ENCODE results near the gene ADAM11.
A peak's percentile ranks its signal among the peaks of the same experiment; 100 is the strongest.

Gene ADAM11

GRCh38 chr17:44775838-44776621 lies 17.2 kb downstream of the ADAM11 start:
- DNase-seq = peak; percentile 15

DNA sequence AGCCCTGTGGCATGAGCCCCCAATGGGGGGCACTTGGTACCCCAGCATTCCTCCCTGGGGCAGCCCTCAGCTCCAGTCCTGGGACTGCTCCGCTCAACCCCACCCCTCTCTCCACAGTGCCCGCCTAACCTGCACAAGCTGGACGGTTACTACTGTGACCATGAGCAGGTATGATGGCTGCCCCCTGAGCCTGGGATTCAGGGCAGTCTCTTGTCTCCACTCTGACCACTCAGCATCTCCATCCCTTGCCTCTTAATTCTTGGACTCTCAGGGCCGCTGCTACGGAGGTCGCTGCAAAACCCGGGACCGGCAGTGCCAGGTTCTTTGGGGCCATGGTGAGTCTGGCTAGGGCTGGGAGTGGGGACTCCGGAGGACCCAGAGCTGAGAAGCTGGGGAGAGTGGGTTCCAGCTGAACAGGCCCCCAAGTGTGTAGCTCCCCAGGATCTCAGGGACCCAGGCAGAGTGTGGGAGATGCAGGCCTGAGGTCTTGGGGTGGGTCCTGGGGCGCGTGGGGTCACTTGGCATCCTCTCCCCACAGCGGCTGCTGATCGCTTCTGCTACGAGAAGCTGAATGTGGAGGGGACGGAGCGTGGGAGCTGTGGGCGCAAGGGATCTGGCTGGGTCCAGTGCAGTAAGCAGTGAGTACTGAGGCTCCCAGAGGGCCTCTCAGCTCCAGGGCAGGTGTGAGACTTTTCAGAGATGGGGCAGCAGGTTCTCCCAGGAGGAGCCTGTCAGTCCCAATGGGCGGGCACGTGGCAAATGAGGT lies 18.0 kb downstream of the ADAM11 start:
- DNase-seq = no peak

- no peak for DNase-seq
Observed at GRCh38 chr17:44777394-44778348, 18.9 kb downstream of the ADAM11 start.

- DNase-seq = no peak
Observed at GRCh38 chr17:44778656-44779210, 19.9 kb downstream of the ADAM11 start.

GRCh38 chr17:44779211-44780025 lies 20.6 kb downstream of the ADAM11 start:
- DNase-seq = peak; percentile 80

DNA sequence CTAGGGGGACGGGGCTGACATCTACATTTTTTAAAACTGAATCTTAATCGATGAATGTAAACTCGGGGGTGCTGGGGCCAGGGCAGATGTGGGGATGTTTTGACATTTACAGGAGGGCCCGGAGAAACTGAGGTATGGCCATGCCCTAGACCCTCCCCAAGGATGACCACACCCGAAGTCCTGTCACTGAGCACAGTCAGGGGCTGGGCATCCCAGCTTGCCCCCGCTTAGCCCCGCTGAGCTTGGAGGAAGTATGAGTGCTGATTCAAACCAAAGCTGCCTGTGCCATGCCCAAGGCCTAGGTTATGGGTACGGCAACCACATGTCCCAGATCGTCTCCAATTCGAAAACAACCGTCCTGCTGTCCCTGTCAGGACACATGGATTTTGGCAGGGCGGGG lies 21.4 kb downstream of the ADAM11 start:
- no peak for DNase-seq

- DNase-seq = no peak
Observed at GRCh38 chr17:44780845-44781480, 22.2 kb downstream of the ADAM11 start.

GRCh38 chr17:44781551-44782325 lies 22.9 kb downstream of the ADAM11 start:
- DNase-seq = no peak

DNA sequence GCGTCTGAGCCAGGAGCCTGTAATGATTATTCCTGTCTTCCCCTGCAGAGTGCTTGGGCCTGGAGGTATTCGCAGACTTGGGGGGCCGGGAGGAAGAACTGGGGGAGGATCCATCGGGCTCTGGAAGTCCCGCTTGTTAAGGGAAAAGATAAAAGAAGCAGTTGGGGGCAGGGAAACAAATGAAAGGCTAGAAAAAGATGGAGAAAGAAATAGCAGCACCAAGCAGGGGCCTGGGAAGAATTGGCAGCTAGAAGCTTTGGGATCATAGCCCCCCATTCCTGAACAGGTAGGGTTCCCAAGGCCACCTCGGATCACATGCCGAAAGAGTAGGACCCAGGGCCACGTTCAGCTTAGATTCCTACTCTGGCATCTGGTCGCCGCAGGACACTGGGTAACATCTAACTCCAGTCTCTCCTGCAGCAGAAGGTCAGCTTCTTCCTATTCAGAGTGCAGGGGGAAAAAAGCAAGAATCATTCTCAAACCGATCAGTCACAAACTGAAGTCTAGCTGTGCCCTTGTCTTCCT lies 23.6 kb downstream of the ADAM11 start:
- DNase-seq = no peak

DNA sequence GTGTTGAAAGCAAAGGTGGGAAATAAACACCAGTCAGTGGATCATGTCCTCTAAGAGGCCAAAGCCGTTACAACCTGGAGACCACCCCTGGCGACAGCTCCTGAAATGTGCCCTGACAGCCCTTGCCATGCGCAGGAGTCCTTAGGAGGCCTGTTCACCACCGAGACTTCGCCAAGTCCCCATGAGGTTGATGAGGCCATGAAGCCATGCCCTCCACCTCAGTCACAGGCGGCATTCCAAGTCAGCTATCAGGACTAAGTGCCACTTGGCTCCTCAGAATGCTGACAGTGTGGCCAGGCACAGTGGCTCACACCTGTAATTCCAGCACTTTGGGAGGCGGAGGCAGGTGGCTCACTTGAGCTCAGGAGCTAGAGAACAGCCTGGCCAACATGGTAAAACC lies 27.1 kb downstream of the ADAM11 start:
- DNase-seq = no peak

DNA sequence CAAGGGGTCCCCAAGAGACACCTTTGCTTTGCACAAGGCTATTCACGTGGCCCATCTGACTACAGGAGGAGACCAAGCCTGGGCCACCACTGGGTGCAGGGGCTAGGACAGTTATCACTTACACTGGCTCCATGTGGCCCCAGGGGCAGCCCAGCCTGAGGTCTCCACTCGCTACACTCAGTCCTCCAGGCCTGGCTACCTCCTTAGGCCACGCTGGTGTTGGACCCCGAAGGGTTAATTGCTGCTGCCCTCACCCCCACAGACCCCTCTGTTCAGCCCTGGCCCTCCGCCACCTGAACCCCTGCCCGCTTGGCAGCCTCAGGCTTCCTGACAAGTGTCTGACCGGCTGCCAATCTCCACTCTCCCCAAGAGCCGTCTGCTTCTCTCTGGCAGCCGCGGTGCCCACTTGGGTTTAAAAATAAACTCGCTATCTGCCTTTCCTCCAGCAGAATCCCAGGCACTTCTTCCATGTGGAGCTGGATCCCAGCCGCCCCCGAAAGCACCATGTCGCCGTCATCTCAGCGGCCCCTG lies 27.8 kb downstream of the ADAM11 start:
- DNase-seq = no peak

DNA sequence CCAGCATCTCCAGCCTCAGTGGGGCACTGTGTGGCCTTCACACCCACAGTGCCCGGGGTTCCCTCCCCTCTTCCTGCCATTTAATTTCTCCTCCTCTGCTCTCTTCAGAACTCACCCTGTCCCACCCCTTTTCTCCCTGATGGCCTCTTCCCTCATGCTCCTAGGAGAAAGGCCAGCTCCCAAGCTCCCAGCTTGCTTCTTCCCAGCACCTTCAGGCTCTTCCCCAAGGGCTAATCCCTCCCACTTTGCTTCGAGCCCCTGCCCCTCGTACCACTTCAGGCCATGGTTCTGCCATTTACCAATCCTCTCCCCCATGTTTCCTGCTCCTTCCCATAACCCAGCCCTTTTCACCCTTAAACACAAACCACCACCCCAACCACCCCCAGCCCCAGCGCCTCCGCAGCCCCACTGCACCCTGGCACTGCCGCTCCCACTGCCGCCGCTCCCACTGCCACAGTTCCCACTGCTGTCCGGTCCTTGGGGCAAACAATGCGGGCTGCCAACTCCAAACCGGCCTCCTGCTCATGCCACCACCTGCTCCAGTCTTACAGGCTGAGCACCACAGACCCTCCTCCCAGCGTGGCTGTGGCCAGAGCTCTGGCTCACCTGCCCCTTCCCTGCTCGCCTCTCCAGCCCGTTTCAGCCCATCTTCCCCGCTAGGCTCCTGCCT lies 28.6 kb downstream of the ADAM11 start:
- no peak for DNase-seq

DNA sequence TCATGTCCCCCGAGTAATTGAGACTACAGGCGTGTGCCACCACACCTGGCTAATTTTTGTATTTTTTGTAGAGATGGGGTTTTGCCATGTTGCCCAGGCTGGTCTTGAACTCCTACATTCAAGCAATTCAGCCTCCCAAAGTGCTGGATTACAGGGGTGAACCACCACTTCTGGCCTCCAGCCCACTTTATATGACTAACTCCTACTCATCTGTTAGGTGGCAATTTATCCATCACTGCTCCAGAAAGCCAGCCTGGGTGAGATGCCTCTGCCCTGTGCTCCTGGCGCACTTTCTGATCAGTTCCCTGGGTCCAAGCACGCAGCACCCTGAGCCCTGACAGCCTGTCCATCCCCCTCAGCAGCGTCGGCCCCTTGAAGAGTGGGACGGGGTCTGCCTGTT lies 29.4 kb downstream of the ADAM11 start:
- no peak for DNase-seq

DNA sequence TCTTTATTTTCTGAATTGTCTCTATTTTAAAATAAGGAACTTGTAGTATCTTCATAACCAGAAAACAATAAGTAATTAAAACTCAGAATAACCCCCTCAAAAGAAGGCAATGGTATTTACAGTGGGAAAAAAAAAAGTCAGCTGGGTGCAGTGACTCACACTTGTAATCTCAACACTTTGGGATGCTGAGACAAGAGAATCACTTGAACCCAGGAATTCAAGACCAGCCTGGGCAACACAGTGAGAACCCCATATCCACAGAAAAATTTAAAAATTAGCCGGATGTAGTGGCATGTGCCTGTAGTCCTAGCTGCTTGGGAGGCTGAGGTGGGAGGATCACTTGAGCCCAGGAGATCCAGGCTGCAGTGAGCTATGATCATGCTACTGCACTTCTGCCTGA lies 33.5 kb downstream of the ADAM11 start:
- DNase-seq = no peak

GRCh38 chr17:44793885-44794842 lies 35.4 kb downstream of the ADAM11 start:
- DNase-seq = no peak

DNA sequence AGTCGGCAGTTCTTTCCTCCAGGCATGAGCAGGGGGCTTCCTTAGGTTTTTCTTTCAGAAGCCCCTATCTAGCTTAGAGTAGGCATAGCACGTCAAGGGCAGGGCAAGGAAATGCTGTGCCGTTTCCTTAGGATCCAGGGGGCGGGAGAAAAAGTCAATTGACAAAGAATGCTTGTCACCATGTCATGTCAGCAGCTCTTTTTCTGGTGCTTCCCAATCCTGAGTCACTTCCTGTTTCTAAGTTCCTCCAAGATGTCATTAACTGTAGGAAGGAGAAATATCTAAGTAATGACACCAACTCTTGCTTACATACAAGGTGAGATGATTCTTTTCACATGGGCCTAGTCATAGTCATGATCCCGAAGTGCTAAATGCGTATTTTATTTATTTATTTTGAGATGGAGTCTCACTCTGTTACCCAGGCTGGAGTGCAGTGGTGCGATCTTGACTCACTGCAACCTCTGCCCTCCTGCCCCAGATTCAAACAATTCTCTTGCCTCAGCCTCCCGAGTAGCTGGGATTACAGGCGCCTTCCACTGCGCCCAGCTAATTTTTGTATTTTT lies 36.1 kb downstream of the ADAM11 start:
- DNase-seq = peak; percentile 93

- DNase-seq = no peak
Observed at GRCh38 chr17:44795421-44795820, 36.6 kb downstream of the ADAM11 start.

DNA sequence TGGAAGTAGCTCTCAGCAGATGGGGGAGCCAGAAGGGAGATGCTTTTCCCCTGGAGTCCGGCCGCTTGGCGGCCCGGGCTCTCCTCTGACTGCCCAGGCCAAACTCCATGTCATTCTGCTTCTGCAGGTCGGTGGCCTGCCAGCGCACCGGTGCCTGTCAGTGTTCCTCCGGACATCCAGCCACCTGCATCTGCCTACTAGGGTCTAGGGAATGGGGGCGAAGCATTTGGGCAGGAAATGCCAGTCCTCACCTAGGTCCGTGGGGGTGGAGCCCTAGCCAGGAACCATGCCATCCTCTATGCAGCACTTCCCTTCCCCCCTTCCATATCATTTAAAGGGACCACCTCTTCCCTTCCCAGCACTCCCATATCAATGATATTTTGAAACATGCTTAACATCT lies 37.1 kb downstream of the ADAM11 start:
- DNase-seq = no peak
